GM23338 (cell line): ENCODE measurements around the gene CDH4. TPM values are rescaled to one million over a fixed set of nuclear protein-coding genes. Genes with fewer than 3 reads are reported as not detected.

Experiments
- ATAC-seq: fragments of 200-7000 bp; cut with Tn5 transposase; 3 replicates; pipeline ENCODE4 v1.9.1; 2020
- DNase-seq: peaks from one replicate; pipeline ENCODE4 v3.0.0-alpha.2; 2015; ENCODE audit warnings: low spot score
- H2AFZ ChIP-seq: fragments of 200-600 bp; sonication (generic); 2 replicates; pipeline ENCODE4 v1.8.0; 2016; ENCODE audit warnings: antibody characterized with exemption, mild to moderate bottlenecking, moderate library complexity
- H3F3A ChIP-seq: fragments of 200-600 bp; sonication (generic); replicated peaks from 2 replicates; pipeline ENCODE4 v1.8.0; 2017; ENCODE audit warnings: antibody characterized with exemption, mixed run types, low read depth
- H3K27ac ChIP-seq: fragments of 200-600 bp; sonication (generic); 2 replicates; pipeline ENCODE4 v1.6.1; 2016; ENCODE audit warnings: low read depth
- H3K27me3 ChIP-seq: fragments of 200-600 bp; sonication (generic); 2 replicates; pipeline ENCODE4 v1.8.0; 2016; ENCODE audit warnings: mild to moderate bottlenecking, mixed run types, moderate library complexity; ENCODE audit not compliant: insufficient read depth
- H3K36me3 ChIP-seq: fragments of 200-600 bp; sonication (generic); 2 replicates; pipeline ENCODE4 v1.8.0; 2016; ENCODE audit warnings: mild to moderate bottlenecking; ENCODE audit not compliant: insufficient read depth
- H3K4me1 ChIP-seq: fragments of 200-600 bp; sonication (generic); 2 replicates; pipeline ENCODE4 v1.8.0; 2016; ENCODE audit warnings: mild to moderate bottlenecking, moderate library complexity; ENCODE audit not compliant: insufficient read depth
- H3K4me2 ChIP-seq: fragments of 200-600 bp; sonication (generic); 2 replicates; pipeline ENCODE4 v1.7.1; 2017; ENCODE audit warnings: mixed run types
- H3K4me3 ChIP-seq: fragments of 200-600 bp; sonication (generic); 2 replicates; pipeline ENCODE4 v1.6.1; 2016; ENCODE audit warnings: mixed run types
- H3K79me2 ChIP-seq: fragments of 200-600 bp; sonication (generic); replicated peaks from 2 replicates; pipeline ENCODE4 v1.8.0; 2017; ENCODE audit warnings: mild to moderate bottlenecking; ENCODE audit not compliant: insufficient read depth
- H3K9me2 ChIP-seq: fragments of 200-600 bp; sonication (generic); 2 replicates; pipeline ENCODE4 v1.8.0; 2017; ENCODE audit not compliant: insufficient read depth
- H4K20me1 ChIP-seq: fragments of 200-600 bp; sonication (generic); replicated peaks from 2 replicates; pipeline ENCODE4 v1.8.0; 2017; ENCODE audit warnings: mild to moderate bottlenecking; ENCODE audit not compliant: insufficient read depth
- H3K27ac Mint-ChIP-seq: 2 replicates; pipeline ENCODE4 v1.8.0; 2020; ENCODE audit warnings: inconsistent platforms, mild to moderate bottlenecking, moderate library complexity, mixed read lengths
- H3K27me3 Mint-ChIP-seq: 3 replicates; pipeline ENCODE4 v1.8.0; 2022; ENCODE audit warnings: low read depth, mild to moderate bottlenecking, moderate library complexity, mixed read lengths, inconsistent platforms; ENCODE audit not compliant: insufficient read depth, poor library complexity
- H3K36me3 Mint-ChIP-seq: 3 replicates; pipeline ENCODE4 v1.8.0; 2021; ENCODE audit warnings: low read depth, mild to moderate bottlenecking, inconsistent platforms, moderate library complexity, mixed read lengths
- H3K4me1 Mint-ChIP-seq: 3 replicates; pipeline ENCODE4 v1.8.0; 2020; ENCODE audit warnings: mild to moderate bottlenecking, inconsistent platforms, mixed read lengths
- H3K4me3 Mint-ChIP-seq: 3 replicates; pipeline ENCODE4 v1.8.0; 2021; ENCODE audit warnings: moderate library complexity, mild to moderate bottlenecking, inconsistent platforms, mixed read lengths
- H3K9me3 Mint-ChIP-seq: 3 replicates; pipeline ENCODE4 v1.8.0; 2020; ENCODE audit warnings: moderate library complexity, mild to moderate bottlenecking, inconsistent platforms, mixed read lengths
- CREB1 ChIP-seq: fragments of 250-450 bp; sonication (Bioruptor Pico); IDR thresholded peaks from 2 replicates; pipeline ENCODE4 v1.5.0; 2020; ENCODE audit warnings: low read depth, mild to moderate bottlenecking, moderate library complexity
- EZH2 ChIP-seq: fragments of 200-600 bp; sonication (generic); IDR thresholded peaks from one replicate; pipeline ENCODE4 v1.8.0; 2017; ENCODE audit warnings: antibody characterized with exemption, mild to moderate bottlenecking, low read depth; ENCODE audit not compliant: unreplicated experiment
- EZH2phosphoT487 ChIP-seq: fragments of 200-600 bp; sonication (generic); IDR thresholded peaks from one replicate; pipeline ENCODE4 v1.8.1; 2018; ENCODE audit warnings: antibody characterized with exemption; ENCODE audit not compliant: unreplicated experiment
- JUNB ChIP-seq: IDR thresholded peaks from one replicate; pipeline ENCODE4 v1.6.1; 2016; ENCODE audit warnings: antibody characterized with exemption; ENCODE audit not compliant: unreplicated experiment
- NANOG ChIP-seq: IDR thresholded peaks from 2 replicates; pipeline ENCODE4 v1.6.1; 2016; ENCODE audit warnings: antibody characterized with exemption, borderline replicate concordance
- POLR2AphosphoS5 ChIP-seq: IDR thresholded peaks from 2 replicates; pipeline ENCODE4 v1.6.1; 2016; ENCODE audit warnings: antibody characterized with exemption, low read depth
- STAT1 ChIP-seq: IDR thresholded peaks from one replicate; pipeline ENCODE4 v1.6.1; 2016; ENCODE audit warnings: antibody characterized with exemption; ENCODE audit not compliant: unreplicated experiment
- ZNF114 ChIP-seq: fragments of 250-450 bp; sonication (Bioruptor Pico); IDR thresholded peaks from 2 replicates; pipeline ENCODE4 v1.5.0; 2020; ENCODE audit warnings: mild to moderate bottlenecking, moderate library complexity
- polyA plus RNA-seq: library from polyadenylated mRNA; unstranded; fragments of >200 nt; fragmentation: Nextera tagmentation; extraction: Ambion mirVana; gene quantifications from 2 replicates; pipeline ENCODE4 v1.2.1, GENCODE V29; 2016
- total RNA-seq: library from RNA; depleted of rRNA; stranded (reverse); fragments of >200 nt; shearing (Covaris generic); gene quantifications from 2 replicates; pipeline ENCODE4 v1.2.3, GENCODE V29; 2014
- TF ChIP-seq, protein P1 (sequence below): IDR thresholded peaks from 2 replicates; pipeline ENCODE4 v1.6.1; 2016; ENCODE audit warnings: antibody characterized with exemption
- TF ChIP-seq, protein P2 (sequence below), 2 experiments: fragments of 200-600 bp in 1 of 2; sonication (generic) in 1 of 2; conservative IDR thresholded peaks; 2 replicates each; pipeline versions ENCODE4 v1.5.1 to v1.6.1; 2016 to 2017; ENCODE audit warnings: antibody characterized with exemption in 2 of 2, low read depth in 2 of 2, mild to moderate bottlenecking in 2 of 2, moderate library complexity in 1 of 2
- TF ChIP-seq, protein P3 (sequence below): IDR thresholded peaks from one replicate; pipeline ENCODE4 v1.6.1; 2018; ENCODE audit warnings: antibody characterized with exemption; ENCODE audit not compliant: unreplicated experiment

CDH4 gene
- total and polyA plus RNA-seq, 2 experiments from 2014 or later, result 1.2 to 4.2 TPM

DNA sequence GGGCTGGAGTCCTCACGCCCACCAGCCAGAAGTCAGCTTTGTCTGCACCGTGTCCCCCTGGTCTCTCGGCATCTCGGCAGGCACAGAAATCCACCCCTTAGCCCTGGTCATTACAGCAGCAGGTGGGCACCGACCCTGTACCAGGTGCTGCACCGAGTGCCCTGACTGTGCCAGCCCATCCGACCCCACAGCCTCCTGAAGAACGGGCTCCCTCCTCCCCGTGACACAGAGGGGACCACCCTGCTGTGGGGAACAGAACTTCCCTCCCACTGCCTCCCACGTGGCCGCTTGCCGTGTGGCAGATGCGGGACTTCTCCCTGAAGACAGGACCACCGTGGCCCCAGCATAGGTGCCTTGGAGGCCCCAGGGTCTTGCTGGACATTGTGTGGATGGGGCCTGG is 652.4 kb downstream of the CDH4 start (continued):
- TF ChIP-seq, protein P1, sequence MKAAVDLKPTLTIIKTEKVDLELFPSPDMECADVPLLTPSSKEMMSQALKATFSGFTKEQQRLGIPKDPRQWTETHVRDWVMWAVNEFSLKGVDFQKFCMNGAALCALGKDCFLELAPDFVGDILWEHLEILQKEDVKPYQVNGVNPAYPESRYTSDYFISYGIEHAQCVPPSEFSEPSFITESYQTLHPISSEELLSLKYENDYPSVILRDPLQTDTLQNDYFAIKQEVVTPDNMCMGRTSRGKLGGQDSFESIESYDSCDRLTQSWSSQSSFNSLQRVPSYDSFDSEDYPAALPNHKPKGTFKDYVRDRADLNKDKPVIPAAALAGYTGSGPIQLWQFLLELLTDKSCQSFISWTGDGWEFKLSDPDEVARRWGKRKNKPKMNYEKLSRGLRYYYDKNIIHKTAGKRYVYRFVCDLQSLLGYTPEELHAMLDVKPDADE, result no peak
- TF ChIP-seq CREB1 (CRISPR knock-in tag) (no peak), STAT1 (no peak), POLR2AphosphoS5 (no peak), JUNB (no peak)

DNA sequence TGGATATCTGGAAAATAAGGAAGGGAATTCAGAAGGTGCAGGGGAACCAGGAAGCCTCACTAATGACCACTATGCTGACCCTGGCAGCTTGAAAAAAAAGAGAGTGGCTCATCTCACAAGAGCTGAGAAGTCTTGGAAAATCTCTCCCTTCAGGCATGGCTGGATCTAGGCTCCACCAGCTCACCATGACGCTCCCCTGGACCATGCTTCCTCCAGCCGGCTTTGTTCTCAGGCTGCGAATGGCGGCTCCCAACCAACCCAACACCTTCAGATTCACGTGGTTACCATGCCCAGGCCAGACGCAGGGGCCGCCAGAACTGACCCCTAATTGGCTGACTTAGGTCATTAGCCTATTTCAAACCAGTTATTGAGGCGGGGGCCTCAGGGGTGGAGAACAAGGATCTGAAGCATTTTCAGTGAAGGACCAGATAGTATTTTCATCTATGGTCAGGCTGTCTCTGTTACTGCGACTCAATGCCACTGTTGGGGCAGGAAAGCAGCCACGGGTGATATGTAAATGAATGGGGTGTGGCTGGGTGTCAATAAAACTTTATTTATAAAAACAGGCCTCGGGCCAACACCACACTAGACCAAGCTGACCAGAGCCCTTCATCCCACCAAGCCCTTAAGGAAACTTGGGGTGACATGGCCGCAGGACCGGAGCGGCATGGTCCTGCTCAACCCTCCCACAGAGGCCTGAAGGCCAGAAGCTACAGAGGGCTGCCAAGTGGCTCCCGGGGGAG is 653.9 kb downstream of the CDH4 start:
- no peak overlapping the region for H3K27ac Mint-ChIP-seq
- no peak for TF ChIP-seq CREB1 (CRISPR knock-in tag)
- TF ChIP-seq, protein P2, sequence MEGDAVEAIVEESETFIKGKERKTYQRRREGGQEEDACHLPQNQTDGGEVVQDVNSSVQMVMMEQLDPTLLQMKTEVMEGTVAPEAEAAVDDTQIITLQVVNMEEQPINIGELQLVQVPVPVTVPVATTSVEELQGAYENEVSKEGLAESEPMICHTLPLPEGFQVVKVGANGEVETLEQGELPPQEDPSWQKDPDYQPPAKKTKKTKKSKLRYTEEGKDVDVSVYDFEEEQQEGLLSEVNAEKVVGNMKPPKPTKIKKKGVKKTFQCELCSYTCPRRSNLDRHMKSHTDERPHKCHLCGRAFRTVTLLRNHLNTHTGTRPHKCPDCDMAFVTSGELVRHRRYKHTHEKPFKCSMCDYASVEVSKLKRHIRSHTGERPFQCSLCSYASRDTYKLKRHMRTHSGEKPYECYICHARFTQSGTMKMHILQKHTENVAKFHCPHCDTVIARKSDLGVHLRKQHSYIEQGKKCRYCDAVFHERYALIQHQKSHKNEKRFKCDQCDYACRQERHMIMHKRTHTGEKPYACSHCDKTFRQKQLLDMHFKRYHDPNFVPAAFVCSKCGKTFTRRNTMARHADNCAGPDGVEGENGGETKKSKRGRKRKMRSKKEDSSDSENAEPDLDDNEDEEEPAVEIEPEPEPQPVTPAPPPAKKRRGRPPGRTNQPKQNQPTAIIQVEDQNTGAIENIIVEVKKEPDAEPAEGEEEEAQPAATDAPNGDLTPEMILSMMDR (conservative IDR thresholded peaks at IDR 0.05; ENCODE audit: low read depth in 2 of 2), result no peak
- no peak for TF ChIP-seq ZNF114
- TF ChIP-seq NANOG, result no peak
- TF ChIP-seq, protein P1, result no peak
- TF ChIP-seq JUNB, result no peak
- no peak for TF ChIP-seq EZH2
- TF ChIP-seq EZH2phosphoT487, result no peak
- TF ChIP-seq, protein P3, sequence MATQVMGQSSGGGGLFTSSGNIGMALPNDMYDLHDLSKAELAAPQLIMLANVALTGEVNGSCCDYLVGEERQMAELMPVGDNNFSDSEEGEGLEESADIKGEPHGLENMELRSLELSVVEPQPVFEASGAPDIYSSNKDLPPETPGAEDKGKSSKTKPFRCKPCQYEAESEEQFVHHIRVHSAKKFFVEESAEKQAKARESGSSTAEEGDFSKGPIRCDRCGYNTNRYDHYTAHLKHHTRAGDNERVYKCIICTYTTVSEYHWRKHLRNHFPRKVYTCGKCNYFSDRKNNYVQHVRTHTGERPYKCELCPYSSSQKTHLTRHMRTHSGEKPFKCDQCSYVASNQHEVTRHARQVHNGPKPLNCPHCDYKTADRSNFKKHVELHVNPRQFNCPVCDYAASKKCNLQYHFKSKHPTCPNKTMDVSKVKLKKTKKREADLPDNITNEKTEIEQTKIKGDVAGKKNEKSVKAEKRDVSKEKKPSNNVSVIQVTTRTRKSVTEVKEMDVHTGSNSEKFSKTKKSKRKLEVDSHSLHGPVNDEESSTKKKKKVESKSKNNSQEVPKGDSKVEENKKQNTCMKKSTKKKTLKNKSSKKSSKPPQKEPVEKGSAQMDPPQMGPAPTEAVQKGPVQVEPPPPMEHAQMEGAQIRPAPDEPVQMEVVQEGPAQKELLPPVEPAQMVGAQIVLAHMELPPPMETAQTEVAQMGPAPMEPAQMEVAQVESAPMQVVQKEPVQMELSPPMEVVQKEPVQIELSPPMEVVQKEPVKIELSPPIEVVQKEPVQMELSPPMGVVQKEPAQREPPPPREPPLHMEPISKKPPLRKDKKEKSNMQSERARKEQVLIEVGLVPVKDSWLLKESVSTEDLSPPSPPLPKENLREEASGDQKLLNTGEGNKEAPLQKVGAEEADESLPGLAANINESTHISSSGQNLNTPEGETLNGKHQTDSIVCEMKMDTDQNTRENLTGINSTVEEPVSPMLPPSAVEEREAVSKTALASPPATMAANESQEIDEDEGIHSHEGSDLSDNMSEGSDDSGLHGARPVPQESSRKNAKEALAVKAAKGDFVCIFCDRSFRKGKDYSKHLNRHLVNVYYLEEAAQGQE, result no peak
- no peak for TF ChIP-seq POLR2AphosphoS5
- Histone ChIP-seq H3F3A (no peaks in the 10 kb centered on the region), H2AFZ (no peak overlapping the region), H3K36me3 (no peaks in the 10 kb centered on the region), H3K4me3 (no peak overlapping the region), H3K27me3 (no peaks in the 10 kb centered on the region), H3K4me1 (no peaks in the 10 kb centered on the region), H3K9me2 (no peaks in the 10 kb centered on the region), H3K4me2 (no peak overlapping the region), H4K20me1 (no peaks in the 10 kb centered on the region), H3K27ac (no peak overlapping the region), H3K79me2 (no peaks in the 10 kb centered on the region)
- no peak for ATAC-seq
- no peak overlapping the region for H3K4me3 Mint-ChIP-seq
- H3K4me1 Mint-ChIP-seq, result no peaks in the 10 kb centered on the region
- no peaks in the 10 kb centered on the region for H3K36me3 Mint-ChIP-seq
- no peaks in the 10 kb centered on the region for H3K9me3 Mint-ChIP-seq
- DNase-seq, result no peak
- peaks cover 1% of the 10 kb centered on the region for H3K27me3 Mint-ChIP-seq
